HL-60 (cell line): ENCODE measurements around the gene TBC1D22B.

Source experiments
- POLR2AphosphoS5 ChIP-seq: IDR thresholded peaks from 2 replicates; pipeline ENCODE4 v1.6.1; 2012; ENCODE audit warnings: low read depth
- SPI1 ChIP-seq: IDR thresholded peaks from 2 replicates; pipeline ENCODE4 v1.6.1; 2012; ENCODE audit warnings: low read depth, mild to moderate bottlenecking, borderline replicate concordance

DNA sequence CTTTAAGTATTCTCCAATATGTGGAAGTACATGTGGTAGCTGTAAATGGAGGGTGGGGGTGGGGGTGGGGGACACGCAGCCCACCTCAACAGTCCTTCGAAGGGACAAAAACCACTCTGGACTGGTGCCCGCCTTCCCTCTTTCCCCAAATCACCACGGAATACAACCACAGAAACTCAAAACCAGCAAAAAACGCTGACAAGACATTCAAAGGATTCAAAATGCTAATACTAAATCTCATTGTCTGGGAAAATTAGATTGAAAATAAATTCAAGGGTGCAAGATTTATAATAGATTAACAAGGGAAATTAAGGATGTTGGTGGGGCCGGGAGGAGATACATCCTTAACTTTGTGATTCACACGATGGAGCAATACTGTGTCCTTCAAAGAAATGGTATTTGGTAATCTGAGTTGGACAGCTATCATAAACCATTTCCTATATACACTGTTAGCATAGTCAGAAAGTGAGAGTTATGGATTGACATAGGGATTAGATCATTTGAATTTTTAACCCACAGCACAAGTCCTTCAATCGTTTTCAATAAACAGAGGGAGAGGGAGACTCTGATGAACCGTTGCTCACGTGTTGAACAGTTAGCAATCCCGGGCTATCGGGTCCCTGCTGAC, 766 bp upstream of the TBC1D22B start:
- TF ChIP-seq POLR2AphosphoS5: no peak
- TF ChIP-seq SPI1: no peak
